GM12865 (cell line): ENCODE measurements around the gene TRIL.

Experiments
- DNase-seq: peaks from one replicate; pipeline ENCODE4 v3.0.0; 2010; ENCODE audit warnings: low read depth
- H3K4me3 ChIP-seq: 2 replicates; pipeline ENCODE4 v1.5.1; 2011; ENCODE audit warnings: mild to moderate bottlenecking, low read depth, low read length, control low read depth
- CTCF ChIP-seq: IDR thresholded peaks from 2 replicates; pipeline ENCODE4 v1.5.1; 2011; ENCODE audit warnings: low read length, control low read depth, low read depth, inconsistent platforms; ENCODE audit not compliant: insufficient read depth; ENCODE audit errors: missing control alignments

Gene TRIL

DNA sequence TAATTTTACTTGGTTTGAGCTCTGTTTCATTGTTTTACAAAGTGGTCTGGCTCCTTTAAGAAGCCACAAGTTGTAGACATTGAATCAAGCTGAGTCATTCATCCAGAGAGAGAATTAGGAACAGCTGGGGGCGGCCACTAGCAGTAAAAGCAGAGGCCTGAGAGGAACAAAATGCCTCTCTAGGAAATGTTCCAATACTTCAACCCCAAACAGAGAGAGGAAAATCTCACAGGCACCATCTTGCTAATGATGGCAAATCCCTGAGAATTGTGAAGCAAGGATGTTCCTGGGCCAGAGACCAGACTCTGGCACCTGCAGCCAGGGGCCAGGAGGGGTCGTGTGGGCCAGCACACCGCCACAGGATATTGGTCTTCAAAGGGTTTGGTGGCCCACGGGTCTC is 26.5 kb upstream of the TRIL start:
- H3K4me3 ChIP-seq: no peak overlapping the region
- DNase-seq: no peak
- TF ChIP-seq CTCF: no peak

DNA sequence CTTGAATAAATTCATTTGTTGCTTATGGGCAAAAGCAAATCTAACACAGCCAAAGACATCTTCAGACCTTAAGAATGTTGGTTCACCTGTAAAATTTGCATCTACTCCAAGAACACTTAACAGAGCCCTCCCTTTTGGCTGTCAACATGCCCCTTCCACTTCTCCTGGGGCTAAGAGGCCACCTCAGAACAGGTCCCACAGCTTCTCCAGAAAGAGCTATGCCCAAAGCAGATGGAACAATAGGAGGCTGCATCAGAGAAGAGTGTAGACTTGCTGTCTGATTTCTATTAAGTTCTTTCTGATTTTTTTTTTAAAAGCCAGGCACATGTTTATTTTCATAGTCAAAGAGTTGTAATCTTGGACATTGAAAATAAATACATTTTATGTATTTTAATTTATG is 26.1 kb upstream of the TRIL start:
- no peak overlapping the region for H3K4me3 ChIP-seq

GRCh38 chr7:28983396-28984190 is 25.5 kb upstream of the TRIL start:
- TF ChIP-seq CTCF: no peak
- H3K4me3 ChIP-seq: no peak overlapping the region
- DNase-seq: no peak

More for the DNA sequence above, 26.1 kb upstream of the TRIL start:
- no peak for TF ChIP-seq CTCF
- DNase-seq: no peak

DNA sequence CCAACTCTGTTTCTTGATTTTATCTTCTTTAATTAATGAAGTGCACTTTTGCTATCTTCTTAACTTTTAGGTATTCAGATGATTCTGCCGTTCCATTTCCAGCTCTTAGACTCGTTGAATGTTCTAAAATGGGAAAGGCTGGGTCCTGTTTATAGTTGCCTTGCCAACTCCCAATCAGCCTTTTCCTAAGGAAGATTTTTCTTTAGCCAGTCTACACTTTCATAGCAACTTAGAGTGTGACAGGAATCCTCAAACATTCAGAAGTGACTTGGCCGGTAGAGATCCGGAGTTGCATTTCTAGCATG is 23.0 kb upstream of the TRIL start:
- no peak for TF ChIP-seq CTCF
- H3K4me3 ChIP-seq: no peak overlapping the region
- DNase-seq: no peak

DNA sequence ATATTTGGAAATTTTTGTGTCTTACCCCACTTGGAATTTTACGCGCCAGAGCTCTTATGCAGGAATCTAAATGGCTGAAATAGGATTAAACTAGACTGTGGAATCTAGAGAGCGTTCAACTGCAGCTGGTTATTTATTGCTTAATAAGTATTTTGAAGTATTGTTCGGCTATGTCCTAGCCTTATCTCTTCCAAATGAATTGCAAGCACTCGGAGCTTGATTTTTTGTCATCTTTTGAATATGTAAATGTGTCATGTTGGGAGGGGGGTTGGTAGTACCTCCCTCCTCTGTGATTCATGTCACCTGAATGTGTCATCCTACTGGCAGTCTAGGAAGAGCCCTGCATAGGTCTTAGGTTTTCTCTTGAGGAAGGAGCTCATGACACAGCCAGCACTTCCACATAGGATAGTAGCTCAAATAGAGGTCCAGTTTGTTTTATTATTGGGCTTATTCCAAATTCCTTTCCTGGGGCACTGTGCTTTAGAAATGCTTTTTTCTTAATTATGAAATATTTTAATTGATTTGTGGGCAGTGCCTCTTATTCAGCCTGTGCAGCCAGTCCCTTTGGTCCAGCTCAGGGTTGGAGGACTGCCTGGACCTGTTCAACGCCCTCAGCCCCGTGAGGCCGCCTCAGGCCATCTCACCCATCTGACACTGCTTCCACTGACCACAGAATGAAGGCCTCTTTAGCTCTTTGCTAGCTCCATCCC is 22.5 kb upstream of the TRIL start:
- no peak for DNase-seq
- TF ChIP-seq CTCF: no peak
- H3K4me3 ChIP-seq: no peak overlapping the region

DNA sequence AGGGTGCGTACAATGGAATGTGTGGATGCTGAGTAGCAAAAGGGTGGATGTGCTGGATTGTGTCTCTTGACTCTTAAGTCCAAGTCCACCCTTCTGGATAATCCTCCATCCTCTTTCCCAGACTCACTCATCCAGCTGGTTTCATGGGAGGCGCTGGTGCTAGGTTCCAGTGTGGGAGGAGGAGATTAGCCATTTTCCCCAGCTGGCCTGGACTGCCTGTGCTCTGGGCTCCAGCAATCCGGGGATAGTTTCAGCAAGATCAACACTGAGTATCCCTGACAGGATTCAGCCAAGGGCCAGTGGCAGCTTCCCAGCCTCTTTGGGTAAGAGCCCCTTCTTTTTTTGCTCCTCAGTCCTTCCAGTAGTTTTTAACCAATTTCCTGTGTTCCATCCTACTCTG is 21.6 kb upstream of the TRIL start:
- no peak for TF ChIP-seq CTCF
- no peak for DNase-seq
- no peak overlapping the region for H3K4me3 ChIP-seq
